NCI-H2171 treated with DMSO at 0.1 percent for 48 hours (cell line): ENCODE results near the gene MRTFB.
A peak's percentile ranks its signal among the peaks of the same experiment; 100 is the strongest.
"Not testable (repeated sequence)": the region's sequence is repeated elsewhere in the genome, so short reads cannot be mapped to it uniquely, and the experiment has no call there.

Experiments used
- DNase-seq: peaks from one replicate; lab custom pipeline; 2025; lab: John Stamatoyannopoulos, UW

The MRTFB gene

GRCh38 chr16:14070877-14071575 is at the start of gene MRTFB:
MRTFB (plus strand) TSS chr16:14071319; CDS start chr16:14140607, 69,288 bp downstream.
- peak; percentile 71 for DNase-seq

- DNase-seq, result not testable (repeated sequence)
Observed at GRCh38 chr16:14023526-14023925, 47.6 kb upstream of the MRTFB start.

DNA sequence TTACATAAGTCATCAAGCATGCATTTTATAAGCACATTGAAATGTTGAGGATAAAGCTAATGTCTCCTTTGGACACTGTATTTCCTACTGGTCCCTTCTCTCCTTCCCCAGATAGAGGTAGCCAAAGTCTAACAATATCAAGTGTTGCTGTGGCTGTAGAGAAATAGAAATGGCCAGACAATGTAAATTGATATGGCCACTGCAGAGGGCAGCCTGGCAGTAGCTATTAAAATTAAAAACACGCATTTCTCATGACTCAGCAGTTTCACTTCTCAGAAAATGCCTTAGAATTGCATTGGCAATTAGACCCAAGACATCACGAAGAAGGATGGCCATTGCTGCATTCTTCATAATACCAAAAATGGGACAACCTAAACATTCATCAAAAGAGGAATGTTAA is 46.8 kb upstream of the MRTFB start:
- no peak for DNase-seq

GRCh38 chr16:14026572-14027285 is 44.4 kb upstream of the MRTFB start:
- DNase-seq, result no peak

- DNase-seq, result peak; percentile 12
Observed at GRCh38 chr16:14028202-14028601, 42.9 kb upstream of the MRTFB start.

GRCh38 chr16:14029658-14030057 is 41.5 kb upstream of the MRTFB start:
- DNase-seq, result no peak

- no peak for DNase-seq
Observed at GRCh38 chr16:14035092-14035491, 36.0 kb upstream of the MRTFB start.

GRCh38 chr16:14036889-14037288 is 34.2 kb upstream of the MRTFB start:
- no peak for DNase-seq

DNA sequence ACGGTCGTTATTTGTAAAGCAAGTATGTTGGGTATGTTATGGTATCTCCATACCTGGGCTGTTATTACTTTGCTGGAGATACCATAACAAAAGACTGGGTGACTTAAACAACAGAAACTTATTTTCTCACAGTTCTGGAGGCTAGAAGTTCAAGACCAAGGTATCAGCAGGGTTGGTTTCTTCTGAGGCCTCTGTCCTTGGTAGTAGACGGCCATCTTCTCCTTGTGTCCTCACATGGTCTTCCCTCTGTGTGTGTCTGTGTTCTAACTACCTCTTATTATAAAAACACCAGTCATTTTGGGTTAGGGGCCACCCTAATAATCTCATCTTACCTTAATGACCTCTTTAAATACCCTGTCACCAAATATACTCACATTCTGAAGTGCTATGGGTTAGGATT is 33.2 kb upstream of the MRTFB start:
- DNase-seq, result no peak

DNA sequence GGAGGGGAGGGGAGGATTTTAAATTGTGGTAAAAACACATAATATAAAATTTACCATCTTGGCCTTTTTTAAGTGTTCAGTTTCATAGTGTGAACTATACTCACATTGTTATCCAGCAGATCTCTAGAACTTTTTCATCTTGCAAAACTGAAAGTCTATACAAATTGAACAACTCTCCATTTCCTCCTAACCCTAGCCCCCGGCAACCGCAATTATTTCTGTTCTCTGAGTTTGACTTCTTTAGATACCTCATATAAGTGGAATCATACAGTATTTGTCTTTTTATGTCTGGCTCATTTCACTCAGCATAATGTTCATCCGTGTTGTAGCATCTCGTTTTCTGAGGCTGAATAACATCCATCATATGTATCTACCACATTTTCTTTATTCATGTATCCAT is 30.0 kb upstream of the MRTFB start:
- DNase-seq, result no peak

GRCh38 chr16:14042706-14043105 is 28.4 kb upstream of the MRTFB start:
- no peak for DNase-seq

DNA sequence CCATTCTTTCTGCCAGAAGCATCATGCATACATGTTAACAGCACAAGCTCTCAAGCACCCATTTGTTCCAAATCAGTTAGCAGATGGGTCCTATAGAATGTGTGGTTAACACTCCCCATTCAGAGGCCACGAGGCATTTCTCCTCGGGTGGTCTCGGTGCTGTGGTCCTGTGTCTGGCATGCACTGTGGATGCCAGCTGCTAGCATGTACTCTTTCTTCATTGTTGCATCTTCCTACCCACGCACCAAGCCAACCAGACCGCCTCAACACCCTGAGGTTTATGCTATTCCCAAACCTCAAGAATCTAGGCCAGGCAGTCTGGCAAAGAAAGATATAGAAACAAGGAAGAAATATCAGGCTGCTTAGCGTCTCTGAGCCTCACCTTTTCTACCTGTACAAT is 27.8 kb upstream of the MRTFB start:
- DNase-seq, result no peak

DNA sequence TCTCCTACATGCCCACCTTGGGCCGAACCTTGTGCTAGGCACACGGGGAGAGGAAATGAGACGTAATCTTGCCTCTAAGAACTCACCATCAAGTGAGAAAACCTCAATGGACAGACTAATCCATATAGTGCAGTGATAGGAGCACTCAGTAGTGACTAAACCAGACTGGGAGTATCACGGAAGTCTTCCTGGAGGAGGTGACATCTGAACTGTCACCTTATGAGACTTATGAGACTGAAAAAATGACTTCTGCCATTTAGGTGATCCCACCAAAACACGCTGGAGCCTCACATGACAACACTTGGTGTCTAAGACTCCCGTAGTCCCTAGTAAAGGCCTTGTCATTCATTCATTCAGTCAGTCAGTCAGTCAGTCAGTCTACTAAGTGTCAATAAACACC is 27.3 kb upstream of the MRTFB start:
- no peak for DNase-seq

- not testable (repeated sequence) for DNase-seq
Observed at GRCh38 chr16:14047121-14047859, 23.8 kb upstream of the MRTFB start.

DNA sequence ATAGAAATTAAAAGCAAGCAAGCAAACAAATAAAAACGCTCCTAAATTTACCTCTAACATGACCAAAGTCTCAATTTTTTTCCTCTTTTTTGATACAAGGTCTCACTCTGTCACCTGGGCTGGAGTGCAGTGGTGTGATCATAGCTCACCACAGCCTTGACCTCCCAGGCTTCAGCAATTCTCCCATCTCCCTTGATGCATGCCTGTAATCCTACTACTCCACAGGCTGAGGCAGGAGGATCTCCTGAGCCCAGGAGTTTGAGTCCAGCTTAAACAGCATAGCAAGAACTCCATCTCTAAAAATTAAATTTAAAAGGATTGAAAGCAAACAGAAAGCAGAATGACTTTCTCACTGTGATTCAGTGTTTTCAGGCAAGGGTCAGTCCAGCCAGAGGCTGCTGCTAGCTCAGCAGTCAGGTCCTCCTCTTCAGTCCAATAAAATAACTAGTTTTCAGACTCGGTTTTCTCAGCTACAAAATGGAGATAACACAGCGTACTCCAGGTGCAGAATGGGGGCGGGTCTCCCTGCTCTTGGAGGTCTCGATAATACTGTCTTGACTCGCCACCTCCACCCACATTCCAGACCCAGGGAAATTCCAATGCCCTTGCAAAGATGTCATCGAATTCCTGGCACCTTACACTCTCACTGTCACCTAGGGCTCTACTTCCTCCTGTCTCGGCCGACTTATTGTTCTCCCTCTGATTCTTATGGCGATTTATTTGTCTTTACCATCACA is 20.7 kb upstream of the MRTFB start:
- no peak for DNase-seq

GRCh38 chr16:14051103-14051729 is 19.9 kb upstream of the MRTFB start:
- DNase-seq, result no peak

DNA sequence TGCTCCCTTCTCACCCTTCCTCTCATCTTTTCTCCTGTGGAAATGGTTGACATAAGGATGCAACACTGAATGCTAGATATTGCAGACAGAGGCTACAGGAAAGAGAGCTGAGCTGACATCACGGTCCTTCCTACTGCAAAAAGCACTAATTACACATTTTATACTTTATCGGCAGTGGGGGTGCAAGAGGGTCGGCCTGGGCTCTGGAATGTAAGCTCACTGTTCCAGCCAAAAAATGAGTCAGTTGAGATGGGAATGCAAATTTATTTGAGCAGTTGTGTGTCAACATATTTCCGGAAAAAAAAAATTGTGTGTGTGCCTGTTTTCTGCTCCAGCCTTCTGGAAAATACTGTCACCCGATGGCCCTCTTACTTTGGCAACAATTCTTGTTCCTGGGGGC is 14.1 kb upstream of the MRTFB start:
- DNase-seq, result no peak

GRCh38 chr16:14057878-14058382 is 13.2 kb upstream of the MRTFB start:
- DNase-seq, result no peak

- no peak for DNase-seq
Observed at GRCh38 chr16:14061732-14062259, 9.3 kb upstream of the MRTFB start.

GRCh38 chr16:14062261-14062660 is 8.9 kb upstream of the MRTFB start:
- DNase-seq, result no peak
